ENCODE measurements around the gene NLGN2.

- TF ChIP-seq, protein P1, sequence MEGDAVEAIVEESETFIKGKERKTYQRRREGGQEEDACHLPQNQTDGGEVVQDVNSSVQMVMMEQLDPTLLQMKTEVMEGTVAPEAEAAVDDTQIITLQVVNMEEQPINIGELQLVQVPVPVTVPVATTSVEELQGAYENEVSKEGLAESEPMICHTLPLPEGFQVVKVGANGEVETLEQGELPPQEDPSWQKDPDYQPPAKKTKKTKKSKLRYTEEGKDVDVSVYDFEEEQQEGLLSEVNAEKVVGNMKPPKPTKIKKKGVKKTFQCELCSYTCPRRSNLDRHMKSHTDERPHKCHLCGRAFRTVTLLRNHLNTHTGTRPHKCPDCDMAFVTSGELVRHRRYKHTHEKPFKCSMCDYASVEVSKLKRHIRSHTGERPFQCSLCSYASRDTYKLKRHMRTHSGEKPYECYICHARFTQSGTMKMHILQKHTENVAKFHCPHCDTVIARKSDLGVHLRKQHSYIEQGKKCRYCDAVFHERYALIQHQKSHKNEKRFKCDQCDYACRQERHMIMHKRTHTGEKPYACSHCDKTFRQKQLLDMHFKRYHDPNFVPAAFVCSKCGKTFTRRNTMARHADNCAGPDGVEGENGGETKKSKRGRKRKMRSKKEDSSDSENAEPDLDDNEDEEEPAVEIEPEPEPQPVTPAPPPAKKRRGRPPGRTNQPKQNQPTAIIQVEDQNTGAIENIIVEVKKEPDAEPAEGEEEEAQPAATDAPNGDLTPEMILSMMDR (IDR thresholded peaks at IDR 0.05; ENCODE audit: poor library complexity, severe bottlenecking), result no peak
- TF ChIP-seq RAD21 (conservative IDR thresholded peaks at IDR 0.05) (no peak), EZH2 (IDR thresholded peaks at IDR 0.05; ENCODE audit: borderline replicate concordance, insufficient read depth, low read length, poor library complexity, severe bottlenecking) (no peak)
Measured at GRCh38 chr17:7427549-7427948, 19.9 kb downstream of the NLGN2 start.
